ENCODE measurements around the gene XAF1.
"Not testable (repeated sequence)": the region's sequence is repeated elsewhere in the genome, so short reads cannot be mapped to it uniquely, and the experiment has no call there.

XAF1 gene

DNA sequence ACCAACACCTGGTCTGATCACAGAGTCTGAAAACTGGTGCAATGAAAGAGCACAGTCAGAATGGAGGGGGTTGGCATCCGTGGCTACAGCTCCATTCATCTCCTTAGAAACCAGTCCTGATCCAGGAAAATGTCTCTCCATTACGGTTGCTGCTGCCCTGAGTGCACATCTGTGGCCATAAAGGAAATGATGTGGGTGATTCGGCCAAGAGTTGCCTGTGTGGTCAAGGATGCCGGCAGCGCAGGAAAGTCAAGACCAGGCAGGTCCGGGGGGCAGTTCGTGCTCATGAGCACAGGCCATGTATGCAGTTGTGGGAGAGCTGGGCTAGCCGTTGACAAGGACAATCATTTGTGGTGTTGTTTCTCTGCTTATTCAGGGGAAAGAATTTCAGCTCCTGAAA lies 5.9 kb downstream of the XAF1 start:
- Histone ChIP-seq H3K36me3 (replicated peaks; ENCODE audit: low read depth, low read length) (no peaks in the 10 kb centered on the region), H3K27me3 (ENCODE audit: low read depth, low read length) (no peaks in the 10 kb centered on the region), H3K4me2 (ENCODE audit: low read length) (no peak overlapping the region), H4K20me1 (ENCODE audit: insufficient read depth, low read length) (no peaks in the 10 kb centered on the region), H2AFZ (ENCODE audit: low read depth, low read length) (no peak overlapping the region), H3K4me1 (ENCODE audit: low read length) (no peaks in the 10 kb centered on the region), H3K4me3 (ENCODE audit: low read length) (no peak overlapping the region), H3K79me2 (ENCODE audit: low read length) (no peaks in the 10 kb centered on the region), H3K9ac (ENCODE audit: low read length) (no peak overlapping the region), H3K9me3 (ENCODE audit: insufficient read depth, low read length) (no peaks in the 10 kb centered on the region), H3K27ac (ENCODE audit: low read length) (no peak overlapping the region)
- no peak for TF ChIP-seq EZH2phosphoT487 (IDR thresholded peaks at IDR 0.05; ENCODE audit: low read depth)
- TF ChIP-seq, protein P1, sequence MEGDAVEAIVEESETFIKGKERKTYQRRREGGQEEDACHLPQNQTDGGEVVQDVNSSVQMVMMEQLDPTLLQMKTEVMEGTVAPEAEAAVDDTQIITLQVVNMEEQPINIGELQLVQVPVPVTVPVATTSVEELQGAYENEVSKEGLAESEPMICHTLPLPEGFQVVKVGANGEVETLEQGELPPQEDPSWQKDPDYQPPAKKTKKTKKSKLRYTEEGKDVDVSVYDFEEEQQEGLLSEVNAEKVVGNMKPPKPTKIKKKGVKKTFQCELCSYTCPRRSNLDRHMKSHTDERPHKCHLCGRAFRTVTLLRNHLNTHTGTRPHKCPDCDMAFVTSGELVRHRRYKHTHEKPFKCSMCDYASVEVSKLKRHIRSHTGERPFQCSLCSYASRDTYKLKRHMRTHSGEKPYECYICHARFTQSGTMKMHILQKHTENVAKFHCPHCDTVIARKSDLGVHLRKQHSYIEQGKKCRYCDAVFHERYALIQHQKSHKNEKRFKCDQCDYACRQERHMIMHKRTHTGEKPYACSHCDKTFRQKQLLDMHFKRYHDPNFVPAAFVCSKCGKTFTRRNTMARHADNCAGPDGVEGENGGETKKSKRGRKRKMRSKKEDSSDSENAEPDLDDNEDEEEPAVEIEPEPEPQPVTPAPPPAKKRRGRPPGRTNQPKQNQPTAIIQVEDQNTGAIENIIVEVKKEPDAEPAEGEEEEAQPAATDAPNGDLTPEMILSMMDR (IDR thresholded peaks at IDR 0.05; ENCODE audit: low read depth, low read length): no peak

DNA sequence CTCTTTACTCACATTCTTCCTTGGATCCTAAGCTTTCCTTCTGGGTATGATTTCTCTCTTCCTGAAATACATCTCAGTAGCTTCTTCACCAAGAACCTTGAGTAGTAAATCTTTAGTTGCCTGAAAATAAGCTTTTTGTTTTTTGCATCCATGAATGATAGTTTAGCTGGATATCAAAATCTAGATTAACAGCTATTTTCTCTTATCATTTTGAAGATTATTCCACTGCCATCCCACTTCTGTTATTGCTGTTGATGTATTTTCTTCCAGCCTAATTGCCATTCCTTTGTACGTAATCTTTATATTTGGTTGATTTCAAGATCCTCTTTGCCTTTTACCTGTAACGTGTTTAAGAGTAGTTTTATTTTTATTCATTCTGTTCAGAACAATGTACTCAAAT lies 12.6 kb downstream of the XAF1 start:
- Histone ChIP-seq H3K36me3 (replicated peaks; ENCODE audit: low read depth, low read length) (no peaks in the 10 kb centered on the region), H4K20me1 (ENCODE audit: insufficient read depth, low read length) (no peaks in the 10 kb centered on the region), H3K4me3 (ENCODE audit: low read length) (no peak overlapping the region), H3K4me2 (ENCODE audit: low read length) (no peak overlapping the region), H2AFZ (ENCODE audit: low read depth, low read length) (no peak overlapping the region), H3K79me2 (ENCODE audit: low read length) (no peaks in the 10 kb centered on the region), H3K27me3 (ENCODE audit: low read depth, low read length) (no peaks in the 10 kb centered on the region), H3K9me3 (ENCODE audit: insufficient read depth, low read length) (no peaks in the 10 kb centered on the region), H3K4me1 (ENCODE audit: low read length) (no peaks in the 10 kb centered on the region), H3K9ac (ENCODE audit: low read length) (no peak overlapping the region), H3K27ac (ENCODE audit: low read length) (no peak overlapping the region)
- no peak for TF ChIP-seq EZH2phosphoT487 (IDR thresholded peaks at IDR 0.05; ENCODE audit: low read depth)
- TF ChIP-seq, protein P1 (IDR thresholded peaks at IDR 0.05; ENCODE audit: low read depth, low read length): no peak

DNA sequence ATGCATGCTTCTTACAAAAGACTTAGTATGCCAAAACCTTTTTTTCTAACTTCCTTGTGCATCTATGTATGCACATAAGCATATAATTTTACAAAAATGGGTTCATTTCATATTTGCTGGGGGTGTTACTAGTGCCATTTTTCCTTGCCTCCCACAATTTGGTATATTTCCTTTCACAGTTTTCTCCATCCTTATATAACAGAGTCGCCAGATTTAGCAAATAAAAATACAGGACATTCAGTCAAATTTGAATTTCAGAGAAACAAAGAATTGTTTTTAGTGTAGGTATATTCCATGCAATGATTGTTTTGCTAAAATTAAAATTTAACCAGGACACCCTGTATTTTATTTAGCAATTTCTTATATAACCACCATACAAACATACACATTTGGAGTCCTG lies 16.2 kb downstream of the XAF1 start:
- Histone ChIP-seq H3K27ac (ENCODE audit: low read length) (no peak overlapping the region), H3K9me3 (ENCODE audit: insufficient read depth, low read length) (no peaks in the 10 kb centered on the region), H3K27me3 (ENCODE audit: low read depth, low read length) (no peaks in the 10 kb centered on the region), H3K9ac (ENCODE audit: low read length) (no peak overlapping the region), H3K4me2 (ENCODE audit: low read length) (no peak overlapping the region), H3K4me3 (ENCODE audit: low read length) (no peak overlapping the region), H4K20me1 (ENCODE audit: insufficient read depth, low read length) (no peaks in the 10 kb centered on the region), H2AFZ (ENCODE audit: low read depth, low read length) (no peak overlapping the region), H3K4me1 (ENCODE audit: low read length) (no peaks in the 10 kb centered on the region), H3K36me3 (replicated peaks; ENCODE audit: low read depth, low read length) (no peaks in the 10 kb centered on the region), H3K79me2 (ENCODE audit: low read length) (no peaks in the 10 kb centered on the region)
- TF ChIP-seq, protein P1 (IDR thresholded peaks at IDR 0.05; ENCODE audit: low read depth, low read length): no peak
- TF ChIP-seq EZH2phosphoT487 (IDR thresholded peaks at IDR 0.05; ENCODE audit: low read depth): no peak

DNA sequence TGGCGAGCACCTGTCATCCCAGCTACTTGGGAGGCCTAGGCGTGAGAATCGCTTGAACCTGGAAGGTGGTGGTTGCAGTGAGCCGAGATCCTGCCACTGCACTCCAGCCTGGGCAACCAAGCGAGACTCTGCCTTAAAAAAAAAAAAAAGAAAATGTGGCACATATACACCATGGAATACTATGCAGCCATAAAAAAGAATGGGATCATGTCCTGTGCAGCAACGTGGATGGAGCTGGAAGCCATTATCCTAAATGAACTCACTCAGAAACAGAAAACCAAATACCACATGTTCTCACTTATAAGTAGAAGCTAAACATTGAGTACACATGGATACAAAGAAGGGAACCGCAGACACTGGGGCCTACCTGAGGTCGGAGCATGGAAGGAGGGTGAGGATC lies 19.1 kb downstream of the XAF1 start:
- not testable (repeated sequence) for H3K4me3 ChIP-seq (ENCODE audit: low read length); H4K20me1 ChIP-seq (ENCODE audit: insufficient read depth, low read length); H3K4me2 ChIP-seq (ENCODE audit: low read length); H3K27ac ChIP-seq (ENCODE audit: low read length); H3K27me3 ChIP-seq (ENCODE audit: low read depth, low read length); H3K36me3 ChIP-seq (replicated peaks; ENCODE audit: low read depth, low read length); H3K9ac ChIP-seq (ENCODE audit: low read length); H3K79me2 ChIP-seq (ENCODE audit: low read length); H3K4me1 ChIP-seq (ENCODE audit: low read length); H2AFZ ChIP-seq (ENCODE audit: low read depth, low read length); H3K9me3 ChIP-seq (ENCODE audit: insufficient read depth, low read length)

DNA sequence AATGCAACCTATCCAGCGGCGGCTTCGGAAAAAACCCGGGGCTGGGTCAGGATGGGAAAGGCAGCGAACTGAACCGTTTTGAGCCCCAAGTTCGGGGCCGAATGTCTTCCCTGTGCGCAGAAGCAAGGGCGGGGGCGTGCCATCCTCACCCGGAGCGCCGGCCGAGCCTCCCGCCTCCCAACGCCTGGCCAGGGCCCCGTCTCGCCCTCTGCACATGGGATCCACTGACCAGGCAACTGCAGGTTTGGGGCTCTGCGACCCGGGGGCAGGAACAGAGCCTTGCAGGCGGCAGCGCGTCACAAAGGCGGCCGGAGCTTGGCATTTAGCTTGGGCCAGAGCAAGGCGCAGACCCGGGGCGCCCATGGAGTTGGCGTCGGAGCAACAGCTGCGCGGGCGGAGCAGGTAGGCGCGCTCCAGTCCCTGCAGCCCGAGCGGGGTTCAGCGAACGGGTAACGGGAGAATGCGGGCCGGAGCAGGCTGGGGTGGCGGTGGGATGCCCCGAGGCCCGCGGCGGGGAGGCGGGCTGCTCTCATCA lies 20.1 kb downstream of the XAF1 start, which contains the start of gene FBXO39:
Gene FBXO39 (plus strand): TSS at position 345 of the 535 bp plus-strand sequence. CDS start 3,654 bp downstream, outside the sequence.
- no peak within 1 kb of the TSS for H3K9ac ChIP-seq (ENCODE audit: low read length)
- TF ChIP-seq, protein P1 (IDR thresholded peaks at IDR 0.05; ENCODE audit: low read depth, low read length): no peak
- H3K4me1 ChIP-seq (ENCODE audit: low read length): no peaks in the 10 kb centered on the region
- no peaks in the 10 kb centered on the region for H3K9me3 ChIP-seq (ENCODE audit: insufficient read depth, low read length)
- H3K79me2 ChIP-seq (ENCODE audit: low read length): no peaks in the 10 kb centered on the region
- H4K20me1 ChIP-seq (ENCODE audit: insufficient read depth, low read length): no peaks in the 10 kb centered on the region
- no peak within 1 kb of the TSS for H3K4me3 ChIP-seq (ENCODE audit: low read length)
- no peaks in the 10 kb centered on the region for H3K36me3 ChIP-seq (replicated peaks; ENCODE audit: low read depth, low read length)
- no peaks in the 10 kb centered on the region for H3K27me3 ChIP-seq (ENCODE audit: low read depth, low read length)
- no peak within 1 kb of the TSS for H3K4me2 ChIP-seq (ENCODE audit: low read length)
- H3K27ac ChIP-seq (ENCODE audit: low read length): no peak within 1 kb of the TSS
- no peak within 1 kb of the TSS for H2AFZ ChIP-seq (ENCODE audit: low read depth, low read length)

All from OCI-LY3 (cell line).